NCI-H1436 (cell line): Measurements from ENCODE around the gene MYEF2.

ENCODE experiments used
- DNase-seq: peaks from one replicate; lab custom pipeline; 2025; lab: John Stamatoyannopoulos, UW

Gene MYEF2

DNA sequence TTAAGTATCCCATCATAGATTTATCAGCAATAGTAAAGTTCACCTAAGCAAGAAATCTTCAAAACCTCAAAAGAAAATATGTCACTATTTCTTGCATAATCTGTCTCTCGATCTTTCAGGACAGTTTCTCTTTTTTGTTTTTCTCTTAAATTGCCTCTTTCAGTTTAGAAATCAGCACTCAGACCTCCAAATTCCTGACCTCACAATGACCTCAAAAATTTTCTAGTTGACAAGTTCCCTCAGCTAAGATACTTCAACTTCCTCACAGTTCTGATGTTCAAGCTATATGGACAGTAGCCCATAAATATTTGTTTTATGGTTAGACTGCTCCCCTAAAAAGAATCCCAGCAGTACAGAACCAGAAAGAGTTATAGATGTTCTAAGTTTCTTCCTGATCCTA is 33.2 kb downstream of the MYEF2 start:
- no peak for DNase-seq

- no peak for DNase-seq
These were observed 34.2 kb downstream of the MYEF2 start for GRCh38 chr15:48143856-48144255.

- DNase-seq = no peak
These were observed 45.2 kb downstream of the MYEF2 start for GRCh38 chr15:48132874-48133273.

DNA sequence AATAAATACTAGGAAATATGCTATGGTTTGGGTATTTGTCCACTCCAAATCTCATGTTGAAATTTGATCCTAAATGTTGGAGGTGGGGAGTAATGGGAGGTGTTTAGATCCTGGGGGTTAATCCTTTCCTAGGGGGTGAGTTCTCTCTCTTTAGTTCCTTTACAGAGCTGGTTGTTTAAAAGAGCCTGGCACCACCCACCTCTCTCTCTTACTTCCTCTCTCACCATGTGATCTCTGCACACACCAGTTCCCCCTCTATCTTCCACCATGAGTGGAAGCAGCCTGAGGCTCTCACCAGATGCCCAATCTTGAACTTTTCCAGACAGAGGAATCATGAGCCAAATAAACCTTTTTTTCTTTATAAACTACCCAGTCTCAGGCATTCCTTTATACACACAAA is 46.8 kb downstream of the MYEF2 start:
- DNase-seq = no peak

DNA sequence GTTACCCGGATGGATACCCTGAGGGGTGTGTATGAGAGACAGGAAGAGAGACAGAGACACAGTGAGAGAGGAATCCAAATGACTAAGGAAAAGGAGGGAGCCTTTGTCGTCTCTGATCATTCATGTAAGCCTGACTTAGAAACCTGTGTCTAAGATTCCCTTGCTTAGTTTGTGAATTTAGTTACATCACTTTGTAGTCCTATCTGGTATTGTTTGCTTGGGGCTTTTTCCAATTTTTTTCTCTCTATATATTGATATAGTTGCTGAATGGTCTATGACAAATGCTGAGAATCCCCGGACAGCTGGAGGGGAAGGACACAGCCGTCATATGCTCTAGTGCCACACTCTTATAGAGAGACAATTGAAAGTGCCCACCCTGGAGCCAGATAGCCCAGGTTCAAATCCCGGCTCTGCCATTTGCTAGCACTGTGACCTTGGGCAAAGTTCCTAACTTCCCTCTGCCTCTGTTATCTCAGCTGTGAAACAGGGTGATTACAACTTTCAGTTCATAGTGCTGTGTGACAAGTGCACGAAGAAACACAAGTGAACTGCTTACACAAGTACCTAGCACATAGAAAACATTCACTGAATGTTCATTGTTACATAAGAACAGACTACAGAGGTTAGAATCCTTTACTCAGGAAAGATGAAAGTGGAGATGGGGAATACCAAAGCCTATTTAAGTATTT is 51.3 kb downstream of the MYEF2 start:
- DNase-seq = no peak

DNA sequence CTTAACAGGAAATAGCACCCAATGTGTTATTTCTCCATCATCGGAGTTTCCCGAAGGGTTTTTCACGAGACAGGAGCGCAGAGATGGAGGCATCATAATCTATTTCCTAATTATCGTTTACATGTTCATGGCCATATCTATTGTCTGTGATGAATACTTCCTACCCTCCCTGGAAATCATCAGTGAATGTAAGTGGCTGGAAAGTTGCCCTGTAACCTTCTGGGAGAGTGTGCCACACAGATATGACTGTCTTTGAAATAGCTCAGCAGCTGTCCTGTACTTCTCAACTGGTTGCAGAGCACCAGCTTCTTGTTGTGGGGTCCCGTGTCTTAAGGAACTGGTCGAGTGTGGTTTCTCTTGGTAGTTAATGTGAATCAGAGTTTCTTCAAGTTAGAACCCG is 56.2 kb downstream of the MYEF2 start:
- no peak for DNase-seq

GRCh38 chr15:48120745-48121144 is 57.4 kb downstream of the MYEF2 start, which contains the start of gene SLC24A5:
TSS of gene SLC24A5 (plus strand) at chr15:48120990. CDS start at chr15:48121045, 55 bp downstream.
- DNase-seq = no peak

GRCh38 chr15:48119277-48119676 is 58.8 kb downstream of the MYEF2 start:
- DNase-seq = no peak

DNA sequence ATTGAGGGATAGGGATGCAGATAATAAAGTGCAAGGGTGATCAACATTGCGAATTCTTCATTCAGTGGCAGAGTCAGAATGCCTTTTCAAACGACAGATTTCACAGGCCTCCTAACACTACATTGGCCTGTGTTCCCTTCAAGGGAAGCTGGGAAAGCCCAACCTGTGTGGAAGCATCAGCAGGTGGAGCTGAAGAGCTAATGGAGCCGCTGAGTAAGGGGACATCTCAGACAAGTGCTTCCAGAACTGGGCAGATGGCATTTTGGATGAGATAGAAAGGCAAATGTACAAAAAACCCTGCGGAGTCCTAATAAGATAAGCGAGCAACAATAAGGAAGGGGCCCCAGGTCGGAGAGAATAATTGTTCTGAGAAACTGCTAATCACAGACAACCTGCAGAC is 65.9 kb downstream of the MYEF2 start:
- DNase-seq = peak; percentile 25

GRCh38 chr15:48109856-48110531 is 68.1 kb downstream of the MYEF2 start:
- no peak for DNase-seq

GRCh38 chr15:48109212-48109611 is 68.9 kb downstream of the MYEF2 start:
- DNase-seq = no peak

- DNase-seq = no peak
These were observed 72.2 kb downstream of the MYEF2 start for GRCh38 chr15:48105936-48106335.

- DNase-seq = no peak
These were observed 74.4 kb downstream of the MYEF2 start for GRCh38 chr15:48103647-48104046.

DNA sequence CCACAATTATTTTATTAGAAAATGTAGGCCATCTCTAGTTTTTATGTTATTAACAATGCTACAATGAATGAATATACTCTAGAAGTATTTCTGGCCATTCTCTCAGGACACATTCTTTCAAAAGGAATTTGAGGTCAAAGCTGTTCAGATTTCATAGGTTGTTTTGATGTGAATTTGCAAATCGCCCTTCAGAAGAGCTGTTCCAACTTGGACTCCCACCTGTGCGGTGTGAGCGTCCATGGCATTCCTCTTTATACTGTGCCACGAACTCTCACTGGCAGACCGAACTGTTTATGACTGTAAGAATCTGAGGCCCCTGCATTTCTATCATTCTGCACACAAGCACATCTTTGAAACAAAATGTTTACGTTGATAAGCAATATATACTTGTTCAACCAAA is 75.9 kb downstream of the MYEF2 start:
- no peak for DNase-seq

DNA sequence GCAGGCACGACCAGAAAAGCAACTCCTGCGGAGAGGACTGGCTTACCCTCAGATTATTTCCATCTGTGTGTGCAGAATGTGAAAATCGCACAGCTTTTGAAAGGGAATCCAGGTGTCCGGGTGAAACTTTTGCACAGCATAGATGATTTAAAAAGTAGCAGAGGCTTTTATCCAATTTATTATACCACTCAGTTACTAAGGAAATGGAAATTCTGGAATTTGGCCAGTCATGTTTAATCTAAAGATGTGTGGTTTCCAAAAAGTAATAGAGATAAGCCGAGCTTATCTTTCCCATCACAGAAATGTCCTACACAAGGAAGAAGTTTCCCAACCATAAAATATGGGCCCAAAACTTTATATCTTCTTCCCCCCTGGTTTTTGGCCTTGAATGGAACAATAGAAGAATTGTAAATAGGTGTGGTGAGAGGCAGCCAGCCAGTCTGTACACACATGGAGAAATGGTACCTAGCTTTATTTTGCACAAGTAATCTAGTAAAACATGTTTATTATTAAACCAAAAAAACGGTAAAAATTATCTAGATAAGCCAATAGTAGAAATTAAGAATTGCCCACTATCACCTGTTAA is 76.6 kb downstream of the MYEF2 start:
- DNase-seq = no peak

DNA sequence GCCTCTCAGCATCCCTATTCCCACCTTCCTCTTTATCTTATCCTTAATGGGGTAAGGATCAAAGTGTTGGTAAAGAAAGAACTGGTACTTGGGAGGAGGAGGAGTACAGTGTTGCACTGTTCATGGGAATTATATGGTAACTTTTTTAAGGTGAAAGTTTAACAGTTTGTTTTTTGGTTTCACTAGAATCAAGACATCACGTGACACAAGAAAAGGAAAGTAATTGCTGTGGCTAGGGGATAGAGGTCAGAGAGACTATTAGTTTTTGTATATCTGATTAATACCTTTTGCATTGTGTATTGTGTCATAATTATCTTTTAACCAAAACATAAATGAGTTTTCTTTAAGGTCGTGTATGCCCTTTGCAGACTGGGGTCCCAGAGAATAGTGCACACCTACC is 80.8 kb downstream of the MYEF2 start:
- no peak for DNase-seq

- no peak for DNase-seq
These were observed 81.3 kb downstream of the MYEF2 start for GRCh38 chr15:48096813-48097212.

GRCh38 chr15:48096355-48096786 is 81.7 kb downstream of the MYEF2 start:
- no peak for DNase-seq

- no peak for DNase-seq
These were observed 86.6 kb downstream of the MYEF2 start for GRCh38 chr15:48091522-48091921.

- DNase-seq = no peak
These were observed 87.4 kb downstream of the MYEF2 start for GRCh38 chr15:48090666-48091065.

GRCh38 chr15:48090115-48090514 is 88.0 kb downstream of the MYEF2 start:
- no peak for DNase-seq

- no peak for DNase-seq
These were observed 88.4 kb downstream of the MYEF2 start for GRCh38 chr15:48089702-48090101.

GRCh38 chr15:48087844-48088243 is 90.3 kb downstream of the MYEF2 start:
- DNase-seq = no peak
